Trophoblast cell (in vitro differentiated cells and primary cell): ENCODE data around the gene AATK.

Source experiments
- DNase-seq, 2 donors: peaks; one replicate each; pipeline ENCODE4 v3.0.0-alpha.2; 2016
- H2AFZ ChIP-seq: 2 replicates; pipeline ENCODE4 v1.6.1; 2013; ENCODE audit warnings: low read length, moderate library complexity, mild to moderate bottlenecking; ENCODE audit not compliant: insufficient read depth, poor library complexity
- H2AK5ac ChIP-seq: 2 replicates; pipeline ENCODE4 v1.6.1; 2013; ENCODE audit warnings: mild to moderate bottlenecking, low read length
- H2BK120ac ChIP-seq: 2 replicates; pipeline ENCODE4 v1.6.1; 2013; ENCODE audit warnings: low read length, mild to moderate bottlenecking, moderate library complexity; ENCODE audit not compliant: insufficient read depth, poor library complexity
- H2BK12ac ChIP-seq: 2 replicates; pipeline ENCODE4 v1.6.1; 2013; ENCODE audit warnings: mild to moderate bottlenecking, low read length, moderate library complexity
- H2BK5ac ChIP-seq: 2 replicates; pipeline ENCODE4 v1.6.1; 2013; ENCODE audit warnings: low read length, low read depth, moderate library complexity, mild to moderate bottlenecking; ENCODE audit not compliant: poor library complexity
- H3K14ac ChIP-seq: 2 replicates; pipeline ENCODE4 v1.6.1; 2013; ENCODE audit warnings: mild to moderate bottlenecking, low read length
- H3K18ac ChIP-seq: 2 replicates; pipeline ENCODE4 v1.6.1; 2013; ENCODE audit warnings: mild to moderate bottlenecking, low read length
- H3K23ac ChIP-seq: 2 replicates; pipeline ENCODE4 v1.6.1; 2013; ENCODE audit warnings: low read length
- H3K27ac ChIP-seq: 2 replicates; pipeline ENCODE4 v1.5.1; 2013; ENCODE audit warnings: low read depth, mild to moderate bottlenecking, inconsistent platforms, low read length, moderate library complexity
- H3K27me3 ChIP-seq: 2 replicates; pipeline ENCODE4 v1.6.1; 2013; ENCODE audit warnings: inconsistent platforms, mild to moderate bottlenecking, low read length, moderate library complexity; ENCODE audit not compliant: insufficient read depth
- H3K36me3 ChIP-seq, 2 experiments: 1 replicate in 1 of 2; 2 replicates in 1 of 2; pipeline ENCODE4 v1.6.1; 2013; ENCODE audit warnings: low read length in 2 of 2, mild to moderate bottlenecking in 2 of 2, moderate library complexity in 1 of 2; ENCODE audit not compliant: insufficient read depth in 2 of 2, control insufficient read depth in 1 of 2
- H3K4ac ChIP-seq: 2 replicates; pipeline ENCODE4 v1.6.1; 2013; ENCODE audit warnings: low read depth, mild to moderate bottlenecking, low read length, moderate library complexity
- H3K4me1 ChIP-seq, 2 experiments: 1 replicate in 1 of 2; 2 replicates in 1 of 2; pipeline ENCODE4 v1.6.1; 2013; ENCODE audit warnings: low read length in 2 of 2, mild to moderate bottlenecking in 2 of 2, moderate library complexity in 1 of 2; ENCODE audit not compliant: insufficient read depth in 2 of 2, control insufficient read depth in 1 of 2
- H3K4me2 ChIP-seq: 2 replicates; pipeline ENCODE4 v1.6.1; 2013; ENCODE audit warnings: inconsistent platforms, mild to moderate bottlenecking, low read length, moderate library complexity
- H3K4me3 ChIP-seq: 2 replicates; pipeline ENCODE4 v1.5.1; 2013; ENCODE audit warnings: mild to moderate bottlenecking, low read depth, low read length, inconsistent platforms
- H3K79me1 ChIP-seq: one replicate; pipeline ENCODE4 v1.6.1; 2013; ENCODE audit warnings: low read length
- H3K79me2 ChIP-seq: 2 replicates; pipeline ENCODE4 v1.6.1; 2013; ENCODE audit warnings: low read length, mild to moderate bottlenecking; ENCODE audit not compliant: control insufficient read depth, insufficient read depth, poor library complexity
- H3K9ac ChIP-seq: 2 replicates; pipeline ENCODE4 v1.6.1; 2013; ENCODE audit warnings: mild to moderate bottlenecking, low read length
- H3K9me3 ChIP-seq: 2 replicates; pipeline ENCODE4 v1.6.1; 2013; ENCODE audit warnings: low read depth, mild to moderate bottlenecking, control low read depth, inconsistent platforms, low read length; ENCODE audit not compliant: insufficient read depth
- H4K12ac ChIP-seq: 2 replicates; pipeline ENCODE4 v1.6.1; 2013; ENCODE audit warnings: low read depth, mild to moderate bottlenecking, low read length, moderate library complexity
- H4K8ac ChIP-seq: 2 replicates; pipeline ENCODE4 v1.6.1; 2013; ENCODE audit warnings: low read depth, mild to moderate bottlenecking, low read length, moderate library complexity
- H4K91ac ChIP-seq: one replicate; pipeline ENCODE4 v1.6.1; 2013; ENCODE audit warnings: low read depth, mild to moderate bottlenecking, low read length, moderate library complexity
- WGBS: extraction: QIAGEN DNeasy Blood & Tissue Kit; methylation state at CpG from one replicate; pipeline ENCODE4 v1.1.7; 2013; ENCODE audit warnings: missing lambda C conversion rate; ENCODE audit not compliant: insufficient read length, insufficient coverage; ENCODE audit errors: extremely low coverage; 5-methylcytosine and 5-hydroxymethylcytosine counted together

Gene AATK

GRCh38 chr17:81115219-81115618, 50.8 kb downstream of the AATK start:
- no peak overlapping the region for H2BK5ac ChIP-seq

GRCh38 chr17:81114351-81115093, 51.5 kb downstream of the AATK start:
- Histone ChIP-seq H2BK5ac (no peak overlapping the region), H3K23ac (no peak overlapping the region), H4K91ac (no peak overlapping the region), H2BK12ac (no peak overlapping the region), H3K79me2 (peaks cover 2% of the 10 kb centered on the region), H2AFZ (no peak overlapping the region), H4K8ac (no peak overlapping the region), H3K9ac (no peak overlapping the region), H3K27me3 (no peaks in the 10 kb centered on the region), H3K79me1 (peaks cover 3% of the 10 kb centered on the region), H3K4me2 (no peak overlapping the region), H3K27ac (no peak overlapping the region), H3K4me3 (no peak overlapping the region), H3K36me3 (peaks cover 22 to 26% of the 10 kb centered on the region in 2 experiments), H2BK120ac (no peak overlapping the region), H4K12ac (no peak overlapping the region), H3K14ac (no peak overlapping the region), H3K4me1 (peaks cover 6 to 11% of the 10 kb centered on the region in 2 experiments), H3K9me3 (peaks cover 2% of the 10 kb centered on the region), H3K4ac (no peak overlapping the region), H3K18ac (no peak overlapping the region), H2AK5ac (no peak overlapping the region)
- no CpG with 5 or more reads among the region's 19 CpGs for WGBS
- DNase-seq = no peak

More at GRCh38 chr17:81115219-81115618, 50.8 kb downstream of the AATK start:
- Histone ChIP-seq H4K8ac (no peak overlapping the region), H3K4me2 (no peak overlapping the region), H3K4ac (no peak overlapping the region), H3K4me3 (no peak overlapping the region), H3K18ac (no peak overlapping the region), H3K23ac (no peak overlapping the region), H3K14ac (no peak overlapping the region), H3K4me1 (peaks cover 8 to 14% of the 10 kb centered on the region in 2 experiments), H3K27me3 (no peaks in the 10 kb centered on the region), H4K91ac (no peak overlapping the region), H2AK5ac (no peak overlapping the region), H3K9me3 (peaks cover 4% of the 10 kb centered on the region), H3K27ac (no peak overlapping the region), H3K9ac (no peak overlapping the region), H3K36me3 (peaks cover 17 to 26% of the 10 kb centered on the region in 2 experiments), H4K12ac (no peak overlapping the region), H3K79me1 (peaks cover 3% of the 10 kb centered on the region), H2AFZ (no peak overlapping the region), H3K79me2 (peaks cover 2% of the 10 kb centered on the region), H2BK120ac (no peak overlapping the region), H2BK12ac (no peak overlapping the region)
- no peak for DNase-seq
- no CpG with 5 or more reads among the region's 11 CpGs for WGBS

GRCh38 chr17:81113158-81113724, 52.8 kb downstream of the AATK start:
- Histone ChIP-seq H2BK5ac (no peak overlapping the region), H3K14ac (no peak overlapping the region), H3K4ac (no peak overlapping the region), H2BK120ac (no peak overlapping the region), H3K27ac (no peak overlapping the region), H4K12ac (no peak overlapping the region), H2AFZ (no peak overlapping the region), H2AK5ac (no peak overlapping the region), H3K23ac (no peak overlapping the region), H3K4me2 (no peak overlapping the region), H3K18ac (no peak overlapping the region), H3K79me1 (no peaks in the 10 kb centered on the region), H3K27me3 (no peaks in the 10 kb centered on the region), H3K4me3 (no peak overlapping the region), H4K8ac (no peak overlapping the region), H3K9ac (no peak overlapping the region), H3K36me3 (peaks cover 31 to 33% of the 10 kb centered on the region in 2 experiments), H3K79me2 (no peaks in the 10 kb centered on the region), H2BK12ac (no peak overlapping the region), H3K4me1 (no peaks in the 10 kb centered on the region), H3K9me3 (no peaks in the 10 kb centered on the region), H4K91ac (no peak overlapping the region)
- no CpG with 5 or more reads among the region's 21 CpGs for WGBS
- no peak for DNase-seq

GRCh38 chr17:81112450-81112849, 53.6 kb downstream of the AATK start:
- Histone ChIP-seq H3K27ac (no peak overlapping the region), H3K18ac (no peak overlapping the region)
- no peak for DNase-seq

More at GRCh38 chr17:81112450-81112849, 53.6 kb downstream of the AATK start:
- no peak overlapping the region for H2BK12ac ChIP-seq
- no peak overlapping the region for H3K4me2 ChIP-seq
- peaks cover 37 to 41% of the 10 kb centered on the region in 2 experiments for H3K36me3 ChIP-seq
- WGBS = no CpG with 5 or more reads among the region's 23 CpGs
- no peak overlapping the region for H3K23ac ChIP-seq
- H3K79me1 ChIP-seq = no peaks in the 10 kb centered on the region
- H2AFZ ChIP-seq = no peak overlapping the region
- no peak overlapping the region for H3K4ac ChIP-seq
- H3K9ac ChIP-seq = no peak overlapping the region
- no peak overlapping the region for H4K12ac ChIP-seq
- H3K9me3 ChIP-seq = no peaks in the 10 kb centered on the region
- no peak overlapping the region for H2AK5ac ChIP-seq
- H3K27me3 ChIP-seq = no peaks in the 10 kb centered on the region
- no peak overlapping the region for H3K4me3 ChIP-seq
- no peak overlapping the region for H2BK120ac ChIP-seq
- no peak overlapping the region for H4K91ac ChIP-seq
- H2BK5ac ChIP-seq = no peak overlapping the region
- H4K8ac ChIP-seq = no peak overlapping the region
- no peaks in the 10 kb centered on the region for H3K4me1 ChIP-seq
- H3K79me2 ChIP-seq = no peaks in the 10 kb centered on the region
- no peak overlapping the region for H3K14ac ChIP-seq
